Measurements from ENCODE around the gene EAF2.

EAF2 gene

GRCh38 chr3:121863801-121864200 lies 28.8 kb downstream of the EAF2 start:
- no peak for DNase-seq

DNA sequence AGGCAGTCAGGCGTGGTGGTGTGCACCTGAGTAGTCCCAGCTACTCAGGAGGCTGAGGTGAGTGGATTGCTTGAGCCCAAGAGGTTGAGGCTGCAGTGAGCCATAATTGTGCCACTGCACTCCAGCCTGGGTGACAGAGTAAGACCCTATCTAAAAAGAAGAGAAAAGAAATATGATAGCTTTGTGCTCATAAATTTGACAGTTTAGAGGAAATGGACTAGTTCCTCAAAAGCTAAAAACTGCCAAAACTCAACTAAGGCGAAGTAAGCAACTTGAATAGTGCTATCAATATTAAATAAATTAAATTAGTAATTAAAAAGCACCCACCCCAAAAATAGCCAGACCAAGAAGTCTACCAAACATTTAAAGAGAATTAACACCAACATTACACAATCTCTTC lies 34.7 kb downstream of the EAF2 start:
- DNase-seq = no peak

- no peak for DNase-seq
Measured at GRCh38 chr3:121870717-121871116, 35.7 kb downstream of the EAF2 start.

DNA sequence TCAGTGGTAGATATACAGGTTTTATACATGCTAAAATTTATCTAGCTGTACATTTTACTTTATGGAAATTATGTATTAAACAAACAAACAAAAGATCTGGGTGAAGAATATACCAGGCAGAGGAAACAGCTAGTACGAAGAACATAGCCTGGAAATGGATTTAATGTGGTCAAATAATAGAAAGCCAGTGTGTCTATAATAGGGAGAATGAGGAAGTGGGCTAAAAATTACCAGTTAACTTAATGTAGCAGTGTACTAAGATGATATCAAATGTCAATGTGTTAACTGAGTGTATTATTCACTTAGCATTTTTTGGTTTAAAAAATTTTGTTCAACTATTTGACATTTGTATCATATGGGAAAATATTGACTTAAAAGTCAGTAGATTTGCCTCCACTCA lies 36.4 kb downstream of the EAF2 start:
- DNase-seq = no peak

- DNase-seq = no peak
Measured at GRCh38 chr3:121878411-121878810, 43.4 kb downstream of the EAF2 start.

DNA sequence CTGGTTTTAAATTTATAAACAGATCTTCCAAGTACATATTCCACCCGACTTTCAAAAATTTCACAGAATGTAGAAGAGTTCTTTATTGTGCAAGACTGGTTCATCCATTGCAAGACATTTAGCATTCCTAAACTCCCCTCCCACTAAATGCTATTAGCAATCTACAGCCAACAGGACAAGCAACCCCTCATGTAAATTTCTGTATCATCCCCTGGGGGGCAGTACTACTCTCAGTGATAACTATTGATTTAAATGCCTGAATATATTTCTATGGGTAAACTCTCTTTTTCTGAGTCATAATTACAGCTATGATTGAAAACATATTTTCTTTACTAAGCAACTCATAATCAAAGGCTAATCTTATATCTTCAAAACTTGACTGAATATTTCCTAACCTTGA lies 48.5 kb downstream of the EAF2 start:
- peak; percentile 5 for DNase-seq

GRCh38 chr3:121885386-121885785 lies 50.4 kb downstream of the EAF2 start:
- peak; percentile 3 for DNase-seq

- no peak for DNase-seq
Measured at GRCh38 chr3:121894301-121894990, 59.4 kb downstream of the EAF2 start, which contains the start of gene SLC15A2. SLC15A2 (plus strand) TSS chr3:121894401; CDS start chr3:121894477, 76 bp downstream.

GRCh38 chr3:121895121-121895520 lies 60.1 kb downstream of the EAF2 start:
- no peak for DNase-seq

DNA sequence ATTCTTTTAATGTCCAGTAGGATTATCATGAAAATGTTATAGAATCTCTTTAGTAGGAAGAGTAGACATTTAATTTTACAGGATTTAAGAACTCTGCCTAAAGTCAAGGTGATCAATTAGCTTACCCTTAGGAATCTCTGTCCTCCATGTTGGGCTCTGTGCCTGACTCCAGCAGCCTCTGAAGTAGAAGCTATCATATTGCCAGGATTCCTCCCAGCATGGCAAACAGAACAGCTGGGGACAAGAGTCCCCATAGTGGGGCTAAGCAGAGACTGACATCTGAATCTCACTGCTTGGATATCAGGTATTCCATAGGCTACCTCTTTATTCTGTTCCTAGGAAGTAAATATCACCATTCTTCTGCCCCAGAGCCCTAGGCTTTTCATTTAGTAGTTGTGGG lies 60.7 kb downstream of the EAF2 start:
- no peak for DNase-seq

DNA sequence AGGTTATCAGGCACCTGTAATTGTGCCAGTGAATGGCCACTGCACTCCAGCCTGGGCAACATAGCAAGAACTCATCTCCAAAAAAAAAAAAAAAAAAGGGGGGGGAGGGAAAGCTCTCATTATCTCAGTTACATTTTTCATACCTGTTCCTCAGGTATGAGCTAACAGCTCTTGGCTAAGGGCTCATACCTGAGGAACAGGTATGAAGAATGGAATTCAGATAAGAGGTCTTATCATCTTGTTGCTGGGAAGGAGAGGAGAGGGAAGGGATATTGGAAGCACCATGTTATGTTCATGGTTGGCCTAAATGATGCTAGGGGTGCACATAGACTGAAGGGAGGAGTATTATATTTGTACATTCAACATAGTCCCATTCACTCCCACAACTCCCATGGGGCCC lies 61.8 kb downstream of the EAF2 start:
- no peak for DNase-seq

- DNase-seq = no peak
Measured at GRCh38 chr3:121897296-121897695, 62.3 kb downstream of the EAF2 start.

- DNase-seq = no peak
Measured at GRCh38 chr3:121913305-121913990, 78.4 kb downstream of the EAF2 start.

DNA sequence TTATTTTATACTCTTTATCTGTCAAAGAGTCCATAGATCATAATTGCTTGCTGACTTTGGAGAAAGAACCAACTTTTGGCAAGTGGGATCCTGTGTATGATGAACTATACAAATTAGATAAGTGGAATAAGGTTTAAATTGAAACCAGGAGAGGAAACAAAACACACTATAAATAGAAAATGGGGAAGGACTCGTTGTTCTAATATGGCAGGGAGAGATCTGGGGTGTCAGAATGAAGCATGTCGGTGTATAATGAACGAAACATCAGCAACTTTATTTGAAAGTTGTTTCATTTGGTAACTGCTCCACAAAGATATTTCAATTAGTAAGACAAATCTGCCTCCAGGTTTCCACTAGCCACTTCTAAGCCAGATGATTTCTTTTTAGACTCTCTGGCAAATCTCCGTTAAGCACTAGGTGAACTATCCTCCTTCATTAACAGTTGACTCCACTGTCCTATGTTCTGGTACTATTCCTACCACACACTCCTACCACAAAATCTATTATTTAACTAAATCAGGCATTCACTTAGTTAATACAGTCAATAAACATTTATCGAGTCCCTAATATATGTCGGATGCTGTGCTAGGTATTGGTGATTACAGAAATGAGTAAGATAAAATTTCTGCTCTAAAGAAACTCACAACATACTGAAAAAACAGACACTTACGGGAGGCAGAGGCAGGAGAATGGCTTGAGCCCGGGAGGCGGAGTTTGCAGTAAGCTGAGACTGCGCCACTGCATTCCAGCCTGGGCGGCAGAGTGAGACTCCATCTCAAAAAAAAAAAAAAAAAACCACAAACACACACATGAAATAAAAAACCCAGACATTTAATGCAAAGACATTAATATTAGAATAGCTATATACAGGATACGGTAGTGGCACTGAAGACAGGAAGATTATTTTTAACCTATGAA lies 79.3 kb downstream of the EAF2 start:
- no peak for DNase-seq

- DNase-seq = no peak
Measured at GRCh38 chr3:121916189-121916588, 81.2 kb downstream of the EAF2 start.

DNA sequence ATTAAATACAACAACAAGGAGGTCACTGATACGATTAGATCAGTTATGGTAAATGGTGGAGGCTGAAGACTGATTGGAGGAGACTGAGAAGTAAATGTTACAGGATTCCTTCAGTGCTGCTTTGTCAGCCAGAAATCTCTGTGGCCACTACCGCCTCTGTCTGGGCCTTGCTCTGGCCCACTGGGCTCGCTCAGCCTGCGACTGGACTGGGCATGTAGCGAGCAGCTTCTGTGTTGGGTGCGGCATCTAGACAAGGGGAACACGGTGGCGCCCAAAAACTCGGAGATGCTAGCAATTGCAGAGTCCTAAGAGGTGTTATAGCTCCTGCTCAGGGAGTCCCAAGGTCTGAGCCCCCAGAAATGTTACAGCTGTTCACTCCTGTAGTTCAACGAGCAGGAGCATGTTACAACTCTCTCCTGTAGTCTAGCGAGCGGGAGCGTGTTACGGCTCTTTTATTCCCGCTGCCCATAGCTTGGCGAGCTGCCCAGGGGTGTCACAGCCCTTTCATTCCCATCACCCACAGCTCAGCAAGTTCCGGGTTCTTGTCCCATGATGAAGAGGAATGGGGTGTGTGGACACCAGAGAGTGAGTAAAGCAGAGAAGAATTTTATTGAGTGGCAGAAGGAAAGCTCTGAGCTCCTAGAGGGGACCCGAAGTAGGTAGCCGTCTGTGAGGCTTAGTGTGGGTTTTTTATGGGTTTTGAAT lies 83.9 kb downstream of the EAF2 start:
- no peak for DNase-seq

DNA sequence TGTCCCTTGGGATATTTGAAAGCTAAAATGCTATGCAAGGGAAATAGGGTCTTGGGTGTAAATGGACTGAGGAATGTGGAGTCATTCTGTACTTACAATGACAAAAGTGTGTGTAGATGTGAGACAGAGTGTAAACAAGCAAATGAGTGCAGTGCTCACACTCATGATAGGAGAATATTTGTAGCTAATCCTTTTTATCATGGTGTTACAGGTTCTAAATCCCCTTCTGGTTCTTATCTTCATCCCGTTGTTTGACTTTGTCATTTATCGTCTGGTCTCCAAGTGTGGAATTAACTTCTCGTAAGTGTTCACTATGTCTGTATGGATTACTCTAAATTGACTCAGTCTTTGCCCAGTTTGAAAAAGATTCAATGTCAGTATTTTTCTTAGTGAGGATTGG lies 89.7 kb downstream of the EAF2 start:
- DNase-seq = no peak

DNA sequence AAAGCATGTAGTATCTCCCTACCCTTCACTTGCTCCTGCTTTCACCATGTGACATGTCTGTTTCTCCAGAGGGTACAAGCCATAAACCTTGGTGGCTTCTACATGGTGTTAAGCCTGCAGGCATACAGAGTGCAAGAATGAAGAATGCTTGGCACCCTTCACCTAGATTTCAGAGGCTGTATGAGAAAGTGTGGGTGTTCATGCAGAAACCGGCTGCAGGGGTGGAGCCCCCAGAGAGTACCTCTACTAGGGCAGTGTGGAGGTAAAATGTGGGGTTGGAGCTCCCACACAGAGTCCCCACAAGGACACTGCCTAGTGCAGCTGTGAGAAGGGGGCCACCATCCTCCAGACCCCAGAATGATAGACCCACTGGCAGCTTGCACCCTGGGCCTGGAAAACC lies 91.4 kb downstream of the EAF2 start:
- no peak for DNase-seq
